Neural crest cell (in vitro differentiated cells): ENCODE measurements around the gene CLIC1. TPM values are rescaled to one million over a fixed set of nuclear protein-coding genes. Genes with fewer than 3 reads are reported as not detected.

Experiments used
- DNase-seq: peaks from one replicate; pipeline ENCODE4 v3.0.0; 2021; ENCODE audit warnings: low read depth, mixed read lengths, low spot score
- H3K27ac Mint-ChIP-seq: one replicate; pipeline ENCODE4 v1.8.0; 2021; ENCODE audit warnings: mild to moderate bottlenecking, mixed read lengths; ENCODE audit not compliant: unreplicated experiment
- H3K27me3 Mint-ChIP-seq: 2 replicates; pipeline ENCODE4 v1.8.0; 2021; ENCODE audit warnings: low read depth, mild to moderate bottlenecking, mixed read lengths
- H3K36me3 Mint-ChIP-seq: 2 replicates; pipeline ENCODE4 v1.8.0; 2021; ENCODE audit warnings: low read depth, mild to moderate bottlenecking, mixed read lengths
- H3K4me1 Mint-ChIP-seq: 2 replicates; pipeline ENCODE4 v1.8.0; 2021; ENCODE audit warnings: mixed read lengths
- H3K4me3 Mint-ChIP-seq: one replicate; pipeline ENCODE4 v1.8.0; 2021; ENCODE audit warnings: mild to moderate bottlenecking, mixed read lengths
- H3K9me3 Mint-ChIP-seq: 2 replicates; pipeline ENCODE4 v1.8.0; 2021; ENCODE audit warnings: mixed read lengths
- total RNA-seq: library from RNA; stranded (reverse); gene quantifications from 2 replicates; pipeline ENCODE4 v1.2.1, GENCODE V29; 2021
- TF ChIP-seq, protein P1 (sequence below): fragments of 200-600 bp; sonication (generic); conservative IDR thresholded peaks from 2 replicates; pipeline ENCODE4 v1.5.0; 2021; ENCODE audit warnings: antibody characterized with exemption, mild to moderate bottlenecking

The CLIC1 gene
- total RNA-seq, 1 donor from 2014 or later = 313 TPM

DNA sequence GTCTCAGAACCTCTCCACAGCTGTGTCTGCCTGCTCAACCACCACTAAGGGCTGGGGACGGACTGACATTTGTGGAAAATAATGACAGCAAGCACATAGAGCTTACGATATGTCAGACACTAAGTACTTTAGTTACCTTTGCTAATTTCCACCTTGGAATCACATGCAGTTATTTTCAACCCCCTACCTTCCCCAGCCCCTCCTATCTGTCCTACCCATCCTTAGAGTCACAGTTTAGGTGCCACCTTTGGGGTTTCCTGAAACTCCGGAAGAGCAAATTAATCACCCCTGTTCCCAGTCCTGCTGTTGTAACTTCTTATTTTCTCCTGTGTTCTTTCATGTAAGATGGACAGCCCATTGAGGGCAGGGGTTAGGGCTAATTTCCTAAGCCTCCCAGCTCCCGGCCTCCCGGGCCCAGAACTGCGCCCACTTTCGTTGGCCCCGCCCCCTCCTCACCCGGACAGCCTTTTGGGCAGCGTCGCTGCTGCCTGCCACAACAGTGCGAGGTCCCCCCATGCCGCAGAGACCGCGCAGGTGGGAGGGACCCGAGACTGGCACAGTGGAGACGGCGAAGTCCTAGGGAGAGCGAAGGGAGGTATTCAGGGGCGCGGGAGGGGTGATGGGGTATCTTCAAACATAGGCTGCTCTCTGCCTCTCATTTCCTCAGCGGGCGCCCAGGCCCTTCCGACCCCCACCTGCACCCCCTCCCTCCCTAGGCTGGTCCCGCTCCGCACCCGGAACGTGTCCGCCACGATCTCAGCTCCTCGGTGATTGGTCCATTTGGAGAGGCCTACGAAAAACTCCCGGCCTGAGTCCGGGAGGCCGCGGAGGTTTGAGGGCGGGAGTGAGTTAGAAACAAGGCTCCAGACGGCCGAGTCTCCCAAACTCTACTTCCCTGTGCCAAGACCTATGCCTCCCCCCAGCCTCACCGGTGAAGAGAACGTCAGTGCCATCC is 8.3 kb downstream of the CLIC1 start:
- peaks cover 33% of the 10 kb centered on the region for H3K4me1 Mint-ChIP-seq
- no peak overlapping the region for H3K27ac Mint-ChIP-seq
- no peaks in the 10 kb centered on the region for H3K9me3 Mint-ChIP-seq
- H3K27me3 Mint-ChIP-seq = peaks cover 4% of the 10 kb centered on the region
- TF ChIP-seq, protein P1, sequence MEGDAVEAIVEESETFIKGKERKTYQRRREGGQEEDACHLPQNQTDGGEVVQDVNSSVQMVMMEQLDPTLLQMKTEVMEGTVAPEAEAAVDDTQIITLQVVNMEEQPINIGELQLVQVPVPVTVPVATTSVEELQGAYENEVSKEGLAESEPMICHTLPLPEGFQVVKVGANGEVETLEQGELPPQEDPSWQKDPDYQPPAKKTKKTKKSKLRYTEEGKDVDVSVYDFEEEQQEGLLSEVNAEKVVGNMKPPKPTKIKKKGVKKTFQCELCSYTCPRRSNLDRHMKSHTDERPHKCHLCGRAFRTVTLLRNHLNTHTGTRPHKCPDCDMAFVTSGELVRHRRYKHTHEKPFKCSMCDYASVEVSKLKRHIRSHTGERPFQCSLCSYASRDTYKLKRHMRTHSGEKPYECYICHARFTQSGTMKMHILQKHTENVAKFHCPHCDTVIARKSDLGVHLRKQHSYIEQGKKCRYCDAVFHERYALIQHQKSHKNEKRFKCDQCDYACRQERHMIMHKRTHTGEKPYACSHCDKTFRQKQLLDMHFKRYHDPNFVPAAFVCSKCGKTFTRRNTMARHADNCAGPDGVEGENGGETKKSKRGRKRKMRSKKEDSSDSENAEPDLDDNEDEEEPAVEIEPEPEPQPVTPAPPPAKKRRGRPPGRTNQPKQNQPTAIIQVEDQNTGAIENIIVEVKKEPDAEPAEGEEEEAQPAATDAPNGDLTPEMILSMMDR = no peak
- no peak for DNase-seq
- H3K36me3 Mint-ChIP-seq = peaks cover 41% of the 10 kb centered on the region
- H3K4me3 Mint-ChIP-seq = peak overlapping the region; percentile 98

DNA sequence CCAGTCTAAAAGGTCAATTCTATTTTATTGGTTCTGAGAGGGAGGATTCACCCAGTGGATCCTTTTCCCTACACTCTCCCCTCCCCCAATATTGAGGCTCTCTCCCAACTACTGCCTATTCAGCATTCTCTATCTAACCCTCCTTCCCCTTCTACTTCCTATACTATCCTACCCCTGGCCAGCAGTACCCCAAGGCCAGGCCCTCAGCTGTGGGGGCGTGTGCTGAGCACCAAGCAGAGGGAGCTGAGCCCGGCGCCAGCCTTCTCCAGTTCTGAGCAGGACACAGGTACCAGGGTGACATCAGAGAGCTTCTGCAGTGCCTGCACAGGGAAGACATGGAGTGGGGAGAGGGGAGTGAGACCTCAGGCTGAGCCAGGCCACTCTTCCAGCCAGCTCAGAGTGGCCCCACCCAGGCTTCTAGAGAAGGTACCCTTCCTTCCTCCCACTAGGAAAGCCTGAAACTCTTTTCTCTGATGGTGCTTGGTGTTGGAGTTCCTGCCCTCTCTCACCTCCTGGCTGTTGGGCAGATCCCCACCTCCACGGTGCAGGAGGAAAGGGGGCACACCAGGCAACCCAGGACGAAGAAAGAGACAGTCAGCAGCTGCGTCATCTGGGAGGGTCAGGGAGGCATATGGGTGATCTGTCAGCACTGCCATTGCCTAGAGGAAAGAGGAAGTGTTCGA is 9.2 kb downstream of the CLIC1 start:
- Mint-ChIP-seq H3K27me3 (peaks cover 4% of the 10 kb centered on the region), H3K4me1 (peaks cover 33% of the 10 kb centered on the region), H3K4me3 (peak overlapping the region; percentile 80), H3K9me3 (no peaks in the 10 kb centered on the region), H3K27ac (no peak overlapping the region), H3K36me3 (peaks cover 40% of the 10 kb centered on the region)
- TF ChIP-seq, protein P1 = no peak
- no peak for DNase-seq

DNA sequence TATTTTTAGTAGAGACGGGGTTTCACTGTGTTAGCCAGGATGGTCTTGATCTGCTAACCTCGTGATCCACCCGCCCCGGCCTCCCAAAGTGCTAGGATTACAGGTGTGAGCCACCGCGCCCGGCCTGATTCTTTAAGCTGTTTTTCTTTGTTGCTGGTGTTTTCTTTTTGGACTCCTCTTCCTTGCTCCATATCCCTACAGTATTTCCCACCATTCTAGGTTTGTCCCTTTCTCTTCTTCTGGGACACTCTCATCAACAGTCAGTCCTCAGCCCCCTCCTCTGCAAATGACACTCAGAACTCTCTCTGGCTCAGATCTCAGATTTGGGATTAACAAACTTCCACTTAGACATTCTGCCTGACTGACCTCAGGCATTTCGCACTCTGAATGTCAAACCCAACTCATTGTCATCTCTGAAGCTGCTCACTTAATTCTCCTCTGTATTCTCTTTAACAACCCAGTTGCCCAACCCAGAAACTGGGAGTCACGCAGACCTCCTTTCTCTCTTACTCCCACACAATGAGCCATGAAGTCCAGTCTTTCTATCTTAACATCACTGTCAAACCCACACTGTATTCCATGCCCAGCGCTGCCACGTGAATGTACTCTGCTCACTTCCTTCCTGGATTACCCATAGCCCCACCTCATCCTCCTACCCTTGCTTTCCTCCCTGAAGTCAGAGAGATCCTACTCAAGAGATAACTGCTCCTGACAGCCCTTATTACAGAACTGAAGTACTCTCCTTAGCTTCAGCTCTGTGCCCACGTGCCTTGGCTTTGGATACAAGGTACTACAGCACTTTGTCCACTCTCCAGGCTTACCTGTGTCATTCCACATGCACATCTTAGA is 10.6 kb downstream of the CLIC1 start:
- Mint-ChIP-seq H3K9me3 (no peaks in the 10 kb centered on the region), H3K36me3 (peaks cover 36% of the 10 kb centered on the region), H3K27me3 (peaks cover 7% of the 10 kb centered on the region), H3K4me3 (peak overlapping the region; percentile 45), H3K4me1 (peaks cover 28% of the 10 kb centered on the region), H3K27ac (peak overlapping the region; percentile 38)
- no peak for DNase-seq
- TF ChIP-seq, protein P1 = no peak

DNA sequence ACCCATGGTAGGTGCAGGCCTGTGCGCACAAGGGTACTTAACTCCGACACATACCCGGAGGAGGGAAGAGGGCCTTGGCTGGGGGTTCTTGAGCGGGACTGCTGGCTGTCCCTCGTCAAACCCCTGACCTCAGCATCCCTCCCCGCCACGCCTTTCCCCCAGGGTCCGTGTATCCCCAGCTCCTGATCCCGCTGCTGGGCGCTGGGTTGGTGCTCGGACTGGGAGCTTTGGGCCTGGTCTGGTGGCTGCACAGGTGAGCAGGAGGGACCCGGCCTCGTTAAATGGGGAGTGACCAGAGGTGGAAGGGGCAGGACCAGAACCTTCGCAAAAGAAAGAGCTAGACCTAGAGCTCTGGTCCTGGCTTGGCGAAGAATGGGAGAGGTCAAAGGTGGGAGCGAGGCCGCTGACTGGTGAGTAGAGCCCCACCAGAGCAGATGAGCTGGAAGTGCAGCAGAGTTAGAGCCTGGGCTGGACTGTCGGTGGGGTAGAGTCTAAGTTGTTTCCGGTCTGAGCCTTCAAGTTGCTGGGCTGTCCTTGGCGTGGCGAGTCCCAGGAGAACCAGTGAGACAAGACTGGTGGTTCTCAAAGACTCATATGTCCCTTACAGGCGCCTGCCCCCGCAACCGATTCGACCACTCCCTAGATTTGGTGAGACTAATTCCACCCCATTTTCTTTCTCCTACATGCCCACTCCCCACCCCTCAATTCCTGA is 12.2 kb downstream of the CLIC1 start:
- peaks cover 3% of the 10 kb centered on the region for H3K27me3 Mint-ChIP-seq
- TF ChIP-seq, protein P1 = no peak
- H3K36me3 Mint-ChIP-seq = peaks cover 28% of the 10 kb centered on the region
- DNase-seq = no peak
- H3K4me3 Mint-ChIP-seq = peak overlapping the region; percentile 27
- H3K9me3 Mint-ChIP-seq = no peaks in the 10 kb centered on the region
- no peak overlapping the region for H3K27ac Mint-ChIP-seq
- H3K4me1 Mint-ChIP-seq = peaks cover 16% of the 10 kb centered on the region
